GM19099 (cell line): Measurements from ENCODE around the gene SMCO4.

Experiments used
- POLR2A ChIP-seq: IDR thresholded peaks from 3 replicates; pipeline ENCODE4 v1.6.1; 2011; ENCODE audit warnings: low read depth; ENCODE audit not compliant: insufficient read length; ENCODE audit errors: extremely low read depth

The SMCO4 gene

GRCh38 chr11:93482556-93482955 lies 60.6 kb downstream of the SMCO4 start:
- no peak for TF ChIP-seq POLR2A

- TF ChIP-seq POLR2A: no peak
Measured at GRCh38 chr11:93481696-93482095, 61.5 kb downstream of the SMCO4 start.

- no peak for TF ChIP-seq POLR2A
Measured at GRCh38 chr11:93481279-93481678, 61.9 kb downstream of the SMCO4 start.

GRCh38 chr11:93480756-93481155 lies 62.4 kb downstream of the SMCO4 start:
- no peak for TF ChIP-seq POLR2A

GRCh38 chr11:93480256-93480655 lies 62.9 kb downstream of the SMCO4 start:
- no peak for TF ChIP-seq POLR2A

GRCh38 chr11:93478841-93479240 lies 64.3 kb downstream of the SMCO4 start:
- no peak for TF ChIP-seq POLR2A

- no peak for TF ChIP-seq POLR2A
Measured at GRCh38 chr11:93477684-93478234, 65.4 kb downstream of the SMCO4 start.

GRCh38 chr11:93476796-93477195 lies 66.4 kb downstream of the SMCO4 start:
- TF ChIP-seq POLR2A: no peak

- no peak for TF ChIP-seq POLR2A
Measured at GRCh38 chr11:93474123-93474522, 69.1 kb downstream of the SMCO4 start.

- no peak for TF ChIP-seq POLR2A
Measured at GRCh38 chr11:93468290-93468689, 74.9 kb downstream of the SMCO4 start.

GRCh38 chr11:93467054-93467453 lies 76.1 kb downstream of the SMCO4 start:
- no peak for TF ChIP-seq POLR2A

- TF ChIP-seq POLR2A: no peak
Measured at GRCh38 chr11:93464927-93465540, 78.2 kb downstream of the SMCO4 start.

- no peak for TF ChIP-seq POLR2A
Measured at GRCh38 chr11:93458286-93458685, 84.9 kb downstream of the SMCO4 start.

GRCh38 chr11:93444617-93445073 lies 98.5 kb downstream of the SMCO4 start:
- TF ChIP-seq POLR2A: no peak

GRCh38 chr11:93432247-93432646 lies 110.9 kb downstream of the SMCO4 start:
- TF ChIP-seq POLR2A: no peak
